T-helper 1 cell treated with Interleukin-12 subunit alpha and Interleukin-12 subunit beta and Interleukin-4 antibody, amounts not matched to agents 30 μg/mL and 1 μg/mL, for 36 hours (primary cell): ENCODE measurements around the gene DNAJC5G.
"Not testable (repeated sequence)": the region's sequence is repeated elsewhere in the genome, so short reads cannot be mapped to it uniquely, and the experiment has no call there.

ENCODE experiments used
- H3K27ac Mint-ChIP-seq: one replicate; pipeline ENCODE4 v1.8.0; 2021; ENCODE audit warnings: mild to moderate bottlenecking, mixed read lengths
- H3K27me3 Mint-ChIP-seq: one replicate; pipeline ENCODE4 v1.8.0; 2021; ENCODE audit warnings: low read depth, mixed read lengths
- H3K36me3 Mint-ChIP-seq: one replicate; pipeline ENCODE4 v1.8.0; 2021; ENCODE audit warnings: low read depth, mixed read lengths
- H3K4me1 Mint-ChIP-seq: one replicate; pipeline ENCODE4 v1.8.0; 2021; ENCODE audit warnings: low read depth, mixed read lengths
- H3K4me3 Mint-ChIP-seq: one replicate; pipeline ENCODE4 v1.8.0; 2021; ENCODE audit warnings: mild to moderate bottlenecking, moderate library complexity, mixed read lengths
- H3K9me3 Mint-ChIP-seq: one replicate; pipeline ENCODE4 v1.8.0; 2021; ENCODE audit warnings: mixed read lengths

The DNAJC5G gene

GRCh38 chr2:27306136-27306535 lies 30.9 kb downstream of the DNAJC5G start:
- H3K4me1 Mint-ChIP-seq: peaks cover 4% of the 10 kb centered on the region
- peaks cover 12% of the 10 kb centered on the region for H3K27me3 Mint-ChIP-seq
- no peak overlapping the region for H3K4me3 Mint-ChIP-seq
- H3K27ac Mint-ChIP-seq: no peak overlapping the region
- H3K36me3 Mint-ChIP-seq: peaks cover 9% of the 10 kb centered on the region
- no peaks in the 10 kb centered on the region for H3K9me3 Mint-ChIP-seq

GRCh38 chr2:27306573-27307286 lies 31.5 kb downstream of the DNAJC5G start:
- Mint-ChIP-seq H3K36me3 (peaks cover 13% of the 10 kb centered on the region), H3K4me1 (peaks cover 4% of the 10 kb centered on the region), H3K27ac (no peak overlapping the region), H3K4me3 (no peak overlapping the region), H3K27me3 (peaks cover 12% of the 10 kb centered on the region), H3K9me3 (no peaks in the 10 kb centered on the region)

- Mint-ChIP-seq H3K4me1 (peaks cover 4% of the 10 kb centered on the region), H3K27ac (no peak overlapping the region), H3K36me3 (peaks cover 13% of the 10 kb centered on the region), H3K27me3 (peaks cover 12% of the 10 kb centered on the region), H3K4me3 (no peak overlapping the region), H3K9me3 (no peaks in the 10 kb centered on the region)
These were observed 32.0 kb downstream of the DNAJC5G start for GRCh38 chr2:27307287-27307544.

GRCh38 chr2:27307545-27308358 lies 32.5 kb downstream of the DNAJC5G start:
- Mint-ChIP-seq H3K4me3 (no peak overlapping the region), H3K9me3 (no peaks in the 10 kb centered on the region), H3K4me1 (peaks cover 4% of the 10 kb centered on the region), H3K27me3 (peaks cover 12% of the 10 kb centered on the region), H3K36me3 (peaks cover 17% of the 10 kb centered on the region), H3K27ac (no peak overlapping the region)

GRCh38 chr2:27308359-27308881 lies 33.2 kb downstream of the DNAJC5G start, which contains the start of gene UCN:
Gene UCN (minus strand): TSS chr2:27308445. CDS start chr2:27307895, 550 bp downstream.
- Mint-ChIP-seq H3K4me1 (peaks cover 3% of the 10 kb centered on the region), H3K27me3 (peaks cover 12% of the 10 kb centered on the region), H3K27ac (no peak within 1 kb of the TSS), H3K9me3 (no peaks in the 10 kb centered on the region), H3K4me3 (no peak within 1 kb of the TSS), H3K36me3 (peaks cover 17% of the 10 kb centered on the region)

- H3K9me3 Mint-ChIP-seq: no peaks in the 10 kb centered on the region
These were observed 34.4 kb downstream of the DNAJC5G start for GRCh38 chr2:27309651-27310050.

GRCh38 chr2:27312152-27312551 lies 36.9 kb downstream of the DNAJC5G start:
- Mint-ChIP-seq H3K4me1 (peaks cover 3% of the 10 kb centered on the region), H3K27ac (no peak overlapping the region), H3K4me3 (no peak overlapping the region), H3K27me3 (no peaks in the 10 kb centered on the region), H3K9me3 (no peaks in the 10 kb centered on the region), H3K36me3 (peaks cover 17% of the 10 kb centered on the region)

More at GRCh38 chr2:27309651-27310050, 34.4 kb downstream of the DNAJC5G start:
- Mint-ChIP-seq H3K4me3 (no peak overlapping the region), H3K27me3 (peaks cover 10% of the 10 kb centered on the region), H3K27ac (no peak overlapping the region), H3K36me3 (peaks cover 17% of the 10 kb centered on the region), H3K4me1 (peaks cover 3% of the 10 kb centered on the region)

- Mint-ChIP-seq H3K9me3 (no peaks in the 10 kb centered on the region), H3K27ac (no peak overlapping the region), H3K4me1 (peaks cover 3% of the 10 kb centered on the region), H3K4me3 (no peak overlapping the region), H3K27me3 (no peaks in the 10 kb centered on the region), H3K36me3 (peaks cover 19% of the 10 kb centered on the region)
These were observed 38.8 kb downstream of the DNAJC5G start for GRCh38 chr2:27313882-27314645.

- no peak overlapping the region for H3K27ac Mint-ChIP-seq
- H3K36me3 Mint-ChIP-seq: peaks cover 15% of the 10 kb centered on the region
- no peak overlapping the region for H3K4me3 Mint-ChIP-seq
- peaks cover 3% of the 10 kb centered on the region for H3K4me1 Mint-ChIP-seq
- no peaks in the 10 kb centered on the region for H3K27me3 Mint-ChIP-seq
- H3K9me3 Mint-ChIP-seq: no peaks in the 10 kb centered on the region
These were observed 39.5 kb downstream of the DNAJC5G start for GRCh38 chr2:27314709-27315108.

GRCh38 chr2:27315122-27315521 lies 39.9 kb downstream of the DNAJC5G start:
- Mint-ChIP-seq H3K4me3 (no peak overlapping the region), H3K4me1 (peaks cover 3% of the 10 kb centered on the region), H3K27ac (no peak overlapping the region), H3K27me3 (no peaks in the 10 kb centered on the region), H3K9me3 (no peaks in the 10 kb centered on the region), H3K36me3 (peaks cover 13% of the 10 kb centered on the region)

- Mint-ChIP-seq H3K4me1 (peaks cover 10% of the 10 kb centered on the region), H3K36me3 (peaks cover 9% of the 10 kb centered on the region), H3K27ac (no peak overlapping the region), H3K4me3 (no peak overlapping the region), H3K27me3 (no peaks in the 10 kb centered on the region), H3K9me3 (no peaks in the 10 kb centered on the region)
These were observed 41.6 kb downstream of the DNAJC5G start for GRCh38 chr2:27316655-27317412.

GRCh38 chr2:27319839-27320238 lies 44.6 kb downstream of the DNAJC5G start:
- H3K36me3 Mint-ChIP-seq, H3K27ac Mint-ChIP-seq, H3K9me3 Mint-ChIP-seq, H3K27me3 Mint-ChIP-seq, H3K4me3 Mint-ChIP-seq: not testable (repeated sequence)
- peaks cover 18% of the 10 kb centered on the region for H3K4me1 Mint-ChIP-seq

- Mint-ChIP-seq H3K4me3 (peak overlapping the region; percentile 99), H3K9me3 (no peaks in the 10 kb centered on the region), H3K36me3 (peaks cover 15% of the 10 kb centered on the region), H3K4me1 (peaks cover 18% of the 10 kb centered on the region), H3K27ac (no peak overlapping the region), H3K27me3 (no peaks in the 10 kb centered on the region)
These were observed 45.8 kb downstream of the DNAJC5G start for GRCh38 chr2:27320958-27321543.
